PFSK-1 (cell line): ENCODE data around the gene DMAC2L.

Experiments
- FOXP2 ChIP-seq: optimal IDR thresholded peaks from 2 replicates; pipeline ENCODE3; 2011; ENCODE audit warnings: borderline replicate concordance, control low read depth, inconsistent platforms; ENCODE audit not compliant: insufficient read depth; ENCODE audit errors: extremely low read length, extremely low read depth
- POLR2AphosphoS5 ChIP-seq: IDR thresholded peaks from 2 replicates; pipeline ENCODE4 v1.6.1; 2012; ENCODE audit warnings: low read depth, mild to moderate bottlenecking, control low read depth, low read length, moderate library complexity
- SIN3A ChIP-seq: IDR thresholded peaks from 2 replicates; pipeline ENCODE4 v1.6.1; 2012; ENCODE audit warnings: mild to moderate bottlenecking, low read length, moderate library complexity, borderline replicate concordance; ENCODE audit not compliant: insufficient read depth
- TAF1 ChIP-seq: IDR thresholded peaks from 2 replicates; pipeline ENCODE4 v1.6.1; 2012; ENCODE audit warnings: low read length, control low read depth, borderline replicate concordance; ENCODE audit not compliant: insufficient read depth
- TF ChIP-seq, protein P1 (sequence below), 2 experiments: IDR thresholded peaks; 2 replicates each; pipeline versions ENCODE4 v1.6.1 to v1.8.0; 2011 to 2012; ENCODE audit warnings: low read depth in 2 of 2, low read length in 2 of 2, control low read depth in 1 of 2, inconsistent platforms in 1 of 2, mild to moderate bottlenecking in 1 of 2, moderate library complexity in 1 of 2; ENCODE audit not compliant: insufficient read depth in 1 of 2

GRCh38 chr14:50375760-50376159, 63.6 kb downstream of the DMAC2L start:
- TF ChIP-seq, protein P1, sequence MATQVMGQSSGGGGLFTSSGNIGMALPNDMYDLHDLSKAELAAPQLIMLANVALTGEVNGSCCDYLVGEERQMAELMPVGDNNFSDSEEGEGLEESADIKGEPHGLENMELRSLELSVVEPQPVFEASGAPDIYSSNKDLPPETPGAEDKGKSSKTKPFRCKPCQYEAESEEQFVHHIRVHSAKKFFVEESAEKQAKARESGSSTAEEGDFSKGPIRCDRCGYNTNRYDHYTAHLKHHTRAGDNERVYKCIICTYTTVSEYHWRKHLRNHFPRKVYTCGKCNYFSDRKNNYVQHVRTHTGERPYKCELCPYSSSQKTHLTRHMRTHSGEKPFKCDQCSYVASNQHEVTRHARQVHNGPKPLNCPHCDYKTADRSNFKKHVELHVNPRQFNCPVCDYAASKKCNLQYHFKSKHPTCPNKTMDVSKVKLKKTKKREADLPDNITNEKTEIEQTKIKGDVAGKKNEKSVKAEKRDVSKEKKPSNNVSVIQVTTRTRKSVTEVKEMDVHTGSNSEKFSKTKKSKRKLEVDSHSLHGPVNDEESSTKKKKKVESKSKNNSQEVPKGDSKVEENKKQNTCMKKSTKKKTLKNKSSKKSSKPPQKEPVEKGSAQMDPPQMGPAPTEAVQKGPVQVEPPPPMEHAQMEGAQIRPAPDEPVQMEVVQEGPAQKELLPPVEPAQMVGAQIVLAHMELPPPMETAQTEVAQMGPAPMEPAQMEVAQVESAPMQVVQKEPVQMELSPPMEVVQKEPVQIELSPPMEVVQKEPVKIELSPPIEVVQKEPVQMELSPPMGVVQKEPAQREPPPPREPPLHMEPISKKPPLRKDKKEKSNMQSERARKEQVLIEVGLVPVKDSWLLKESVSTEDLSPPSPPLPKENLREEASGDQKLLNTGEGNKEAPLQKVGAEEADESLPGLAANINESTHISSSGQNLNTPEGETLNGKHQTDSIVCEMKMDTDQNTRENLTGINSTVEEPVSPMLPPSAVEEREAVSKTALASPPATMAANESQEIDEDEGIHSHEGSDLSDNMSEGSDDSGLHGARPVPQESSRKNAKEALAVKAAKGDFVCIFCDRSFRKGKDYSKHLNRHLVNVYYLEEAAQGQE (IDR thresholded peaks at IDR 0.05; ENCODE audit: insufficient read depth in 1 of 2, low read depth in 2 of 2, low read length in 2 of 2): no peak
- no peak for TF ChIP-seq POLR2AphosphoS5
- TF ChIP-seq SIN3A: no peak
- TF ChIP-seq TAF1: no peak
- TF ChIP-seq FOXP2: no peak
